ENCODE measurements around the gene HAGH. TPM values are rescaled to one million over a fixed set of nuclear protein-coding genes. Genes with fewer than 3 reads are reported as not detected.

HAGH gene
- total and polyA plus RNA-seq, 9 of the 15 experiments (the other 6 are each of a cell fraction or from before 2014, with no cell fraction given) = 0.46 to 35.1 (median 16.8) TPM

DNA sequence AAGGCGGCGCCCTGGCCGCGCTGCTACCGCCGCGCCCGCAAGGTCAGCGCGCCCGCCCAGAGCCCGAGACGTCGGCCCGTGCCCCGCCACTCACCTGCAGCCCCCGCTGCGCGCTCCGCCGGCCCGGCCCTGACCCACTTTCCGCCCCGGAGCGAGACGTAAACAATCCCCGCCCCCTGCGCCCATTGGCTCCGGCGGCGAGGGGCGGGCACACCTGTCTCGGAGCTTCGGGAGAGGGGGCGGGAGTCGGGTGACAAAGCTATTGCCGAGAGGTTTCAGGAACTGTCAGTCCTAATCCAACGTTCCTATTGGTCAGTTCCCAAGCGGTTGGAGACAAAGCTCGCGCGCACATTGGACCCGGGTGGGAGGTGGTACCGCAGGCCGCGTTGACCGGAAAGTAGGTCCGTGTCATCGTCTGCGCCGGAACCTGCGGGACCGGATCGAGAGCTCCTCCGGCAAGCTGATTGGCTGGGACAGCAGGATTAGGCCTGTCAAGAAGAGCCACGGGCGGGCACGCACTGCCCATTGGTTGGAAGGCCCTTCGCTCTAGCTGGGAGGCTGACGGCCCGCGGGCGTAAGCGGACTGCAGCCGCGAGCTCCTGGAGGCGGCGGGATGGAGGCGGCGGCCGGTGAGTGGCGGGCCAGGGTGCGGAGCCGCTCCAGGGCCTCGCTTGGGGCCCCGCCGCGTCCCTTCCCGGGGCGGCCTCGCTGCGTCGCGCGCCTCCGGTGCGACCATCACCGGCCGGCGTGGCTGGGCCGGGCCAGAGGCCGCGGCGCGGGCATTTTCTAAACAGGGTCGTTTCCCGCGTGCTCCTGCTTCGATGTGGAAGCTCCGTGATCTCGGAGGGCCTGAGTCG, 44.0 kb downstream of the HAGH start, which contains the start of the genes NUBP2 and SPSB3 (continued):
- TF ChIP-seq, protein P1, sequence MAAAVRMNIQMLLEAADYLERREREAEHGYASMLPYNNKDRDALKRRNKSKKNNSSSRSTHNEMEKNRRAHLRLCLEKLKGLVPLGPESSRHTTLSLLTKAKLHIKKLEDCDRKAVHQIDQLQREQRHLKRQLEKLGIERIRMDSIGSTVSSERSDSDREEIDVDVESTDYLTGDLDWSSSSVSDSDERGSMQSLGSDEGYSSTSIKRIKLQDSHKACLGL (CRISPR knock-in tag; IDR thresholded peaks at IDR 0.05; ENCODE audit: borderline replicate concordance, poor library complexity, severe bottlenecking) = no peak
- peak; percentile 75 for TF ChIP-seq SMAD4 (CRISPR knock-in tag; conservative IDR thresholded peaks at IDR 0.05)
- TF ChIP-seq, protein P2, sequence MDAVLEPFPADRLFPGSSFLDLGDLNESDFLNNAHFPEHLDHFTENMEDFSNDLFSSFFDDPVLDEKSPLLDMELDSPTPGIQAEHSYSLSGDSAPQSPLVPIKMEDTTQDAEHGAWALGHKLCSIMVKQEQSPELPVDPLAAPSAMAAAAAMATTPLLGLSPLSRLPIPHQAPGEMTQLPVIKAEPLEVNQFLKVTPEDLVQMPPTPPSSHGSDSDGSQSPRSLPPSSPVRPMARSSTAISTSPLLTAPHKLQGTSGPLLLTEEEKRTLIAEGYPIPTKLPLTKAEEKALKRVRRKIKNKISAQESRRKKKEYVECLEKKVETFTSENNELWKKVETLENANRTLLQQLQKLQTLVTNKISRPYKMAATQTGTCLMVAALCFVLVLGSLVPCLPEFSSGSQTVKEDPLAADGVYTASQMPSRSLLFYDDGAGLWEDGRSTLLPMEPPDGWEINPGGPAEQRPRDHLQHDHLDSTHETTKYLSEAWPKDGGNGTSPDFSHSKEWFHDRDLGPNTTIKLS (IDR thresholded peaks at IDR 0.05; ENCODE audit: borderline replicate concordance, low read depth) = peak; percentile 90
- TF ChIP-seq TAF1 (IDR thresholded peaks at IDR 0.05; ENCODE audit: control insufficient read depth, extremely low read depth, insufficient read depth, low read length, severe bottlenecking) = peak; percentile 53
- no peak for TF ChIP-seq HEY1 (CRISPR knock-in tag; IDR thresholded peaks at IDR 0.05; ENCODE audit: borderline replicate concordance)
- TF ChIP-seq, protein P3, sequence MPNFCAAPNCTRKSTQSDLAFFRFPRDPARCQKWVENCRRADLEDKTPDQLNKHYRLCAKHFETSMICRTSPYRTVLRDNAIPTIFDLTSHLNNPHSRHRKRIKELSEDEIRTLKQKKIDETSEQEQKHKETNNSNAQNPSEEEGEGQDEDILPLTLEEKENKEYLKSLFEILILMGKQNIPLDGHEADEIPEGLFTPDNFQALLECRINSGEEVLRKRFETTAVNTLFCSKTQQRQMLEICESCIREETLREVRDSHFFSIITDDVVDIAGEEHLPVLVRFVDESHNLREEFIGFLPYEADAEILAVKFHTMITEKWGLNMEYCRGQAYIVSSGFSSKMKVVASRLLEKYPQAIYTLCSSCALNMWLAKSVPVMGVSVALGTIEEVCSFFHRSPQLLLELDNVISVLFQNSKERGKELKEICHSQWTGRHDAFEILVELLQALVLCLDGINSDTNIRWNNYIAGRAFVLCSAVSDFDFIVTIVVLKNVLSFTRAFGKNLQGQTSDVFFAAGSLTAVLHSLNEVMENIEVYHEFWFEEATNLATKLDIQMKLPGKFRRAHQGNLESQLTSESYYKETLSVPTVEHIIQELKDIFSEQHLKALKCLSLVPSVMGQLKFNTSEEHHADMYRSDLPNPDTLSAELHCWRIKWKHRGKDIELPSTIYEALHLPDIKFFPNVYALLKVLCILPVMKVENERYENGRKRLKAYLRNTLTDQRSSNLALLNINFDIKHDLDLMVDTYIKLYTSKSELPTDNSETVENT (CRISPR knock-in tag; IDR thresholded peaks at IDR 0.05) = no peak; the same call in 1 of the 2 replicates
- no peak for TF ChIP-seq ZNF436 (CRISPR knock-in tag; IDR thresholded peaks at IDR 0.05)
- TF ChIP-seq FOS (IDR thresholded peaks at IDR 0.05; ENCODE audit: extremely low read depth, insufficient read length) = peak; percentile 95
- TF ChIP-seq, protein P4, sequence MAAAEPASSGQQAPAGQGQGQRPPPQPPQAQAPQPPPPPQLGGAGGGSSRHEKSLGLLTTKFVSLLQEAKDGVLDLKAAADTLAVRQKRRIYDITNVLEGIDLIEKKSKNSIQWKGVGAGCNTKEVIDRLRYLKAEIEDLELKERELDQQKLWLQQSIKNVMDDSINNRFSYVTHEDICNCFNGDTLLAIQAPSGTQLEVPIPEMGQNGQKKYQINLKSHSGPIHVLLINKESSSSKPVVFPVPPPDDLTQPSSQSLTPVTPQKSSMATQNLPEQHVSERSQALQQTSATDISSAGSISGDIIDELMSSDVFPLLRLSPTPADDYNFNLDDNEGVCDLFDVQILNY (CRISPR knock-in tag; IDR thresholded peaks at IDR 0.05) = no peak
- TF ChIP-seq CC2D1A (IDR thresholded peaks at IDR 0.05) = peak; percentile 93; the same call in 1 of the 2 replicates
- peak; percentile 53 for TF ChIP-seq TBP (optimal IDR thresholded peaks at IDR 0.05; ENCODE audit: low read depth, low read length)
- no peak for TF ChIP-seq HDAC8 (tag; IDR thresholded peaks at IDR 0.05)
- peak; percentile 5 for TF ChIP-seq FIP1L1 (IDR thresholded peaks at IDR 0.05; ENCODE audit: low read depth, low read length, poor library complexity, severe bottlenecking)
- no peak for TF ChIP-seq HIVEP1 (CRISPR knock-in tag; IDR thresholded peaks at IDR 0.05)
- TF ChIP-seq, protein P5, sequence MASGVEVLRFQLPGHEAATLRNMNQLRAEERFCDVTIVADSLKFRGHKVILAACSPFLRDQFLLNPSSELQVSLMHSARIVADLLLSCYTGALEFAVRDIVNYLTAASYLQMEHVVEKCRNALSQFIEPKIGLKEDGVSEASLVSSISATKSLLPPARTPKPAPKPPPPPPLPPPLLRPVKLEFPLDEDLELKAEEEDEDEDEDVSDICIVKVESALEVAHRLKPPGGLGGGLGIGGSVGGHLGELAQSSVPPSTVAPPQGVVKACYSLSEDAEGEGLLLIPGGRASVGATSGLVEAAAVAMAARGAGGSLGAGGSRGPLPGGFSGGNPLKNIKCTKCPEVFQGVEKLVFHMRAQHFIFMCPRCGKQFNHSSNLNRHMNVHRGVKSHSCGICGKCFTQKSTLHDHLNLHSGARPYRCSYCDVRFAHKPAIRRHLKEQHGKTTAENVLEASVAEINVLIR (CRISPR knock-in tag; IDR thresholded peaks at IDR 0.05) = peak; percentile 95
- TF ChIP-seq POLR2H (tag; IDR thresholded peaks at IDR 0.05; ENCODE audit: low read depth) = no peak
- no peak for TF ChIP-seq ZNF584 (CRISPR knock-in tag; IDR thresholded peaks at IDR 0.05; ENCODE audit: low read depth)
- no peak for TF ChIP-seq ZNF212 (CRISPR knock-in tag; IDR thresholded peaks at IDR 0.05)
- TF ChIP-seq ZNF197 (CRISPR knock-in tag; IDR thresholded peaks at IDR 0.05; ENCODE audit: low read depth) = no peak

Data from K562 (cell line).